HG02973 (cell line): ENCODE measurements around the gene CD70.
"Not testable (repeated sequence)": the region's sequence is repeated elsewhere in the genome, so short reads cannot be mapped to it uniquely, and the experiment has no call there.

Experiments used
- ATAC-seq: cut with Tn5 transposase; IDR thresholded peaks from one replicate; pipeline ENCODE4 v1.9.1; 2021; ENCODE audit warnings: moderate library complexity; ENCODE audit not compliant: unreplicated experiment

The CD70 gene, protein sequence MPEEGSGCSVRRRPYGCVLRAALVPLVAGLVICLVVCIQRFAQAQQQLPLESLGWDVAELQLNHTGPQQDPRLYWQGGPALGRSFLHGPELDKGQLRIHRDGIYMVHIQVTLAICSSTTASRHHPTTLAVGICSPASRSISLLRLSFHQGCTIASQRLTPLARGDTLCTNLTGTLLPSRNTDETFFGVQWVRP

DNA sequence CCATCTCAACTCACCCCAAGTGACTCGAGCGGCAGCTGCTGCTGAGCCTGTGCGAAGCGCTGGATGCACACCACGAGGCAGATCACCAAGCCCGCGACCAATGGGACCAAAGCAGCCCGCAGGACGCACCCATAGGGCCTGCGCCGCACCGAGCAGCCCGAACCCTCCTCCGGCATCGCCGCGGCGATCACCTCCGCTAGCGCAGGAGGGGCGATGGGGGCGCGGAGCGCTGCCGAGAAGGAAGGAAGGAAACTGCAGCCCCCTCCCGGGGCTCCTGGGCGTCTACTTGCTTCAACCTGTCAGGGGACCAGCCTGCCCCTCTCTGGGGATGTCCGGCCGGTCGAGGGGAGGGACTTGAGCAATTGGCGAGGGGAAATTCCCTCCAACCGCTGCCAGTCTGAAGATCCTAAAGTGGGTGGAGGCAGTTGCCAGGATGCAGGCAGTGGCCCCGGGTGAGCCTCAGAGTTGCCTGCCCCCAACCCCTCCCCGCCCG, at the start of gene CD70:
Gene CD70, minus strand, starts transcription at position 324 of the 493 bp plus-strand sequence. Its CDS starts 148 bp downstream, at position 176.
- ATAC-seq, result peak; percentile 45

DNA sequence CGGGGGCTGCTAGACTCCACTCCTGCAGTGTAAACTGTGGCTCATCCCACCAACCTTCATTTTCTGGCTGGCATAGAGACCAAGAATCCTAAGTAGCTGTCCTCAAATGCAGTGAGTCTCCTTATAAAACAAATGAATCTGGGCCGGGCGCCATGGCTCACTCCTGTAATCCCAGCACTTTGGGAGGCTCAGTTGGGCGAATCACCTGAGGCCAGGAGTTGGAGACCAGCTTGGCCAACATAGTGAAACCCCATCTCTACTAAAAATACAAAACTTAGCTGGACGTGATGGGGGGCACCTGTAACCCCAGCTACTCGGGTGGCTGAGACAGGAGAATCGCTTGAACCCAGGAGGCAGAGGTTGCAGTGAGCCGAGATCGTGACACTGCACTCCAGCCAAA, 49.4 kb upstream of the CD70 start:
- ATAC-seq, result not testable (repeated sequence)

DNA sequence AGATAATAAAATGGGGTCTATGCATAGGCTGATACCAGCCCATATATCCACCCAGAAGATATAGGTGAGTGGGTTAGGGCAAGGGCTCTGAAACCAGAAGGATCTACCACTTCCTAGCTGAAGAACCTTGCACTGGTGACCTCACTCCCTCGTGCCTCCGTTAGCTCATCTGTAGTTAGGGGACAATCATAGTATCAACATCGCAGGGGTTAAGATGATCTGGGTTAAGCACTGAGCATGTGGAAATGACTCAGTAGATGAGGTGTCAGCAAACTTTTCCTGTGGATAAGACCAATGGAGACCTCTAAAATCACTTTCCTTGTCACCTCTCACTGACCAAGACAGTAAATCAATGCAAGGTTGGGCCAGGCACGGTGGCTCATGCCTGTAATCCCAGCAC, 48.5 kb upstream of the CD70 start:
- ATAC-seq, result no peak

DNA sequence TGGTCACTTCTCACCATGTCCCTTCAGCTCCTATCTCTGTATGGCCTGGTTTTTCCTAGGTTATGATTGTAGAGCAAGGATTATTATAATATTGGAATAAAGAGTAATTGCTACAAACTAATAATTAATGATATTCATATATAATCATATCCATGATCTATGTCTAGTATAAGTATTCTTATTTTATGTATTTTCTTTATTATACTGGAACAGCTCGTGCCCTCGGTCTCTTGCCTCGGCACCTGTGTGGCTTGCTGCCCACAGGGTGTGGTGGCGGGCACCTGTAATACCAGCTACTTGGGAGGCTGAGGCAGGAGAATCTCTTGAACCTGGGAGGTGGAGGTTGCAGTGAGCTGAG, 42.5 kb upstream of the CD70 start:
- ATAC-seq, result not testable (repeated sequence)

DNA sequence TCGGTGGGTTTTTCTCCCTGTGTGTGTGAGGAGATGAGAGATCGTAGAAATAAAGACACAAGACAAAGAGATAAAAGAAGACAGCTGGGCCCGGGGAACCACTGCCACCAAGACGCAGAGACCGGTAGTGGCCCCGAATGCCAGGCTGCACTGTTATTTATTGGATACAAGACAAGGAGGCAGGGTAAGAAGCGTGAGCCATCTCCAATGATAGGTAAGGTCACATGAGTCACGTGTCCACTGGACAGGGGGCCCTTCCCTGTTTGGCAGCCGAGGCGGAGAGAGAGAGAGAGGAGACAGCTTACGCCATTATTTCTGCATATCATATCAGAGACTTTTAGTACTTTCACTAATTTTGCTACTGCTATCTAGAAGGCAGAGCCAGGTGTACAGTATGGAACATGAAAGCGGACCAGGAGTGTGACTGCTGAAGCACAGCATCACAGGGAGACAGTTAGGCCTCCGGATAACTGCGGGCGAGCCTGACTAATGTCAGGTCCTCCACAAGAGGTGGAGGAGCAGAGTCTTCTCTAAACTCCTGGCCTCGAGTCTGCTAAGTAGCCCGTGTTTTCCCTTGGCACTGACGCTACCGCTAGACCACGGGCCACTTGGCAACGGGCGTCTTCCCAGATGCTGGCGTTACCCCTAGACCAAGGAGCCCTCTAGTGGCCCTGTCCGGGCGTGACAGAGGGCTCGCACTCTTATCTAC, 42.0 kb upstream of the CD70 start:
- not testable (repeated sequence) for ATAC-seq

DNA sequence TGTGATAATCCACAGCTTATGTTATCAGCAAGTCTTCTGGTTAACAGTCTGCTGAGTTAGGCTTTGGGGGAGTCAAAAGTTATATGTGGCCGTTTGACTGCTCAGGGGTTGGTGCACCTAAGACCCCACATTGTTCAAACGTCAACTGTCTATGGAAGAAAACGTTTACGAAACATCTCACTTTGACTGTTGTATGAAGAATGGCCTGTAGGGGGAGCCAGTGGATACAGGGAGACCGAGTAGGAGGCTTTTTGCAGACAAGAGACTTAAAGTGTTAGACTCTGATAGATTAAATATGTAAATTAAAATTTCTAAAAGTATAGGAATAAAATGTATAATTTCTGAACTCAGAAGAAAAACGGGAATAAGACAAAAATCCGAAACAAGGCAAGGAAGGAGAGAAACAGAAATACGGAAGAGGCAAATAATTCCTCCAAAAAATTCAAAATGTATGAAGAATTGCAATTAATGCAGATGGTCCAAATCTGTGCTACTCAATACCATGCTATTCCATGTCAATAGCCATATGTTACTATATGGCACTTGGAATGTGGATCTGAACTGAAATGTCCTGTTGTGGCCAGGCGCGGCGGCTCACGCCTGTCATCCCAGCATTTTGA, 41.2 kb upstream of the CD70 start:
- no peak for ATAC-seq

DNA sequence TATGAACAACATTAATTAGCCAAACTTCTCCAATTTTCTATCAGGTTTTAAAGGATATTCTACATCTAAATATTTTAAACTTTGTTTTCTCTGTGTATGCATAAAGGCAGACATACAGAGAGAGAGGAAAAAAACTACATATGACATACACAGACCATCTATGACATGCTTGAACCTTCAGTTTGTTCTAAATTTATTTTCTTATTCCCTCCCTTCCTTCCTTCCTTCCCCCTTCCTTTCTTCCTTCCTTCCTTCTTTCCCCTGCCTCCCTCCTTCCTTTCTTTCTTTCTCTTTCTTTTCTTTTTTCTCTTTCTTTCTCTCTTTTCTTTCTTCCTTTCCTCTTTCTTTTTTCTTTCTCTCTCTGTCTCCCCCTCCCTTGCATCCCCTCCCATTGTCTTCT, 35.8 kb upstream of the CD70 start:
- ATAC-seq, result no peak

DNA sequence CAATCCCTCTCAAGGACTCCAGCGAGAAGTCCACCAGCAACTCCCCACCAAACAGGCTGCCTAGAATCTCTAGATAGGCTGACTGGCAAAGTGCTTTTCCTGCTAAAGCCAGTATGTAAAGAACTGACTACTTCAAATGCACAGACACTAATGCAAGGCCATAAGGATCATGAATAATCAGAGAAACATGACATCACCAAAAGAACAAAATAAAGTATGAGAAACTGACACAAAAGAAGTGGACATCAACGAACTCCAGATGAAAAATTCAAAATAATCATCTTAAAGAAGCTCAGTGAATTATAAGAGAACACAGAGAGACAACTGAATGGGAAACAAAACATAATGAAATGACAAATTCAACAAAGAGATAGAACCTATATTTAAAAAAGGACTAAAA, 26.4 kb upstream of the CD70 start:
- ATAC-seq, result no peak

DNA sequence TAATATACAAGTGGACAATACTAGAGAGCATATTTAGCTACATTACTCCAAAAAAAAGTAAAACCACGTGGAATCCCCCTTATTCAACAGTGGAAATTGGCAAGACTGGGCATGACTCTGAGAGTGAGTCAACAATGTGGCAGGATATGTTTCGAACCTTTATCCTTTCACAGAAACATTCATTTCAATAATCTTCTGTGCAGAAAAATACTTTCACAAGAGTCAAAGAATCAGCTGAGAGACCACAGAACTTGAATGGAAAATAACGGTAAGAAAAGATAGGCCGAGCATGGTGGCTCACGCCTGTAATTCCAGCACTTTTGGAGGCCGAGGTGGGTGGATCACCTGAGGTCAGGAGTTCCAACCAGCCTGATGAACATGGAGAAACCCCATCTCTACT, 25.1 kb upstream of the CD70 start:
- no peak for ATAC-seq

DNA sequence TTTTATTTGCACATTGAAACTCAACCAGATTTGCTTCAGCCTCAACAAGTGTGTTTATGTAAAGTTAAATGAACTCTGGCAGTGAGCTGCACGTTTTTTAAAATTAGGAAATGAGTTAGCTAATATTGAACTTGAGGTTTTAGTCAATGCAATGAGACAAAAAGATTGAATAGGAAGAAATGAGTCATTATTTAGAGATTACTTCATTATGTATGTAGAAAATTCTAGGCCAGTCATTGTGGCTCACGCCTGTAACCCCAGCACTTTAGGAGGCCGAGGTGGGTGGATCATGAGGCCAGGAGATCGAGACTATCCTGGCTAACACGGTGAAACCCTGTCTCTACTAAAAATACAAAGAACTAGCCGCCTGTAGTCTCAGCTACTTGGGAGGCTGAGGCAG, 22.8 kb upstream of the CD70 start:
- ATAC-seq, result no peak

DNA sequence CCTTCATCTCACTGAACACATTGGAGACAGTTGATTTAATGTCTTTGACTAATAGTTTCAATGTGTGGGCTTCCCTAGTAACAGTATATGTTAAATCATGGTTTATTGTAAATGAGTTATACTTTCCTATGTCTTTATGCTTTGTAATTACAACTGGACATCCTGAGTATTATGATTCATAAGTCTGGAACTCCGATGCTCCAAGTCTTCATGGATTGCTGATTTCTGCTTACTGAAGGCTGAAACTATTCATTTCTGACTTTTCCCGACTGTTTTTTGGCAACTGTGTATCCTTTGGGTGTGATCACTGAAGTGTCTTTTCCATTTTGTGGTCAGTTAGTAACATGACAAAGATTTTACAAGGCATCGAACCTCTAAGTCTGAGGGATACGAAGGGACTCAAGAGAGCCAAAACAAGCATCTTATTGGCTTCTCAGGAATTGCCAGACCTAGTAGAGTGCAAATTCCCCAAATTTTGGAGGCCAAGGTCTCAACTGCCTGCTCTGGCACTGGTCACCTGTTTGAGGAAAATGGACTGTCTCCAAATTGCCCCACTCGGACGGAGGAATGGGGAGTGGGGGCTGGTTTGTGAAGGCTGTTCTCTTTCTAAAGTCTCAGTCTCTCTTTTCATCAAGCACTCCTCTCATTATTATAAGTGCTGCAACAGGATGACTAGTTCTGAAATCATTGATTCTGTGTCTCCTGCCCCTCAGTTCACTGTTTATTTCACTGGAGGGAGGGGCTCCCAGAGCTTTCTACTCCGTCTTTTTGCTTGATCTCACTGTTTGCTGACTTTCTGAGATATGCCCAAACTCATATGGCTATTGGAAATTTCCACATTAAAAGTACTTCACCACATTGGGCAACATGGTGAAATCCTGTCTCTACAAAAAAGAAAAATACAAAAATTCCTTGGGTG, 20.2 kb upstream of the CD70 start:
- ATAC-seq, result no peak

DNA sequence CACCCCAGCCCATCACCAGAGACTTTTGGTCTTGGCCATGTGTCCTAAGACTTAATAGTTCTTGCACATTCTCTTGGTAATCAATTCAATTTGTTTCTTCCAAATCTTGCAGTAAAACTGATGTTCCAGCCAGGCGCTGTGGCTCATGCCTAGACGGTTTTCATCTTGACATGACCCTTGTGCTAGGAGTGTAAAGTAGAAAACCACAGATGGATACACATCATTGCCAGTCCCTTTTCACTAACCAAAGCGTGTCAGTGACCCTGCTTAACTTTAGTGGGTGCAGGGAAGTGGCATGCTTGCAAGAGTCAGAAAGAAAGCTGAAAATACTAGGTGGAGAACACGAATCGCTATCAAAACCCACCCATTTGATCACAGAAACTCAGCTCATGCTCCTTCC, 18.0 kb upstream of the CD70 start:
- ATAC-seq, result no peak

DNA sequence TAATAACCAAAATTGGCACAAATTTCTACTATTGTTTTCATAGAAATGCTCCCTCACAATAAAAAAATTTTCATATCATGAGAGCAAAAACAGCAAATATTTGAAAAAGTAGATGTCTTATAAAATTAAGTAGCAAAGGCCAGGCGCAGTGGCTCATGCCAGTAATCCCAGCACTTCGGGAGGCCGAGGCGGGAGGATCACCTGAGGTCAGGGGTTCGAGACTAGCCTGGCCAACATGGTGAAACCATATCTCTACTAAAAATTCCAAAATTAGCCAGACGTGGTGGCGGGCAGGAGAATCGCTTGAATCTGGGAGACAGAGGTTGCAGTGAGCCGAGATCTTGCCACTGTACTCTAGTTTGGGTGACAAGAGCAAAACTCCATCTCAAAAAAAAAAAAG, 17.2 kb upstream of the CD70 start:
- not testable (repeated sequence) for ATAC-seq

DNA sequence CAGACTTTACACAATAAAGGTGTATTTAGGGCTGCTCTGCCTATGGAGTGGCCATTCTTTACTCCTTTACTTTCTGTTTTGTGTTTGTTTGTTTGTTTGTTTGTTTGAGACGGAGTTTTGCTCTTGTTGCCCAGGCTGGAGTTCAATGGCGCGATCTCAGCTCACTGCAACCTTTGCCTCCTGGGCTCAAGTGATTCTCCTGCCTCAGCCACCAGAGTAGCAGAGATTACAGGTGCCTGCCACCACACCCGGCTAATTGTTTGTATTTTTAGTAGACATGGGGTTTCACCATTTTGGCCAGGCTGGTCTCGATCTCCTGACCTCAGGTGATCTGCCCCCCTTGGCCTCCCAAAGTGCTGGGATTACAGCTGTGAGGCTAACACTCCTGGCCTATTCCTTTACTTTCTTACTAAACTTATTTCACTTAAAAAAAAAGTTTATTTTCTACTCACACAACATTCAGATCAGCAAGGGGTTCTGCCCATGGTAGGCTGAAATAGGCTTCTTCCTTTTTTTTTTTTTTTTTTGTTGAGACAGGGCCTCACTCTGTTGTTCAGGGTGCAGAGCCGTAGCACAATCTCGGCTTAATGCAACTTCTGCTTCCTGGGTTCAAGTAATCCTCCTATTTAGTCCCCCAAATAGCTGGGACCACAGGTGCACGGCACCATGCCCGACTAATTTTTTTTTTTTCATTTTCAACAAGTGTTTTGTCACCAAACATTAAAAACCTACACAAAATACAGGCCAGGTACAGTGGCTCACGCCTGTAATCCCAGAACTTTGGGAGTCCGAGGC, 15.5 kb upstream of the CD70 start:
- not testable (repeated sequence) for ATAC-seq

DNA sequence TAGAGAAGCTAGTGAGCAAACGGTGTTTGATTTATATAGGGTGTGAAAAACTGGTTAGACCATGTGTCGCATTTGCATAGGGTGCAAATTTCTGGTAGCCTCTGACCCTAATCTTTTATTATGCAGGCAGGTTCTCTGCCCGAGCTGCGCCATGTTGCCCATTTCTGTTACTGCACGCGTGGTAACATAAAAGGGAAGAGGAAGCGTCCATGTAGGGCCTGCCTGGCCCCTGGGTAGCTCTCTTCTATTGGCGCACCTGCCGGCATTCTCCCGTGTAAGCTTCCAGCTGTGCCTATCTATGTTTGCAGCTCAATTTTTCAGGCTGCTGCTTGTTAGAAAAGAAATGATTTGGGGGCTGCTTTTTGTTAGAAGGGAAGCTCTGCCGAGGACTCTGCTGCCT, 14.0 kb upstream of the CD70 start:
- ATAC-seq, result no peak

DNA sequence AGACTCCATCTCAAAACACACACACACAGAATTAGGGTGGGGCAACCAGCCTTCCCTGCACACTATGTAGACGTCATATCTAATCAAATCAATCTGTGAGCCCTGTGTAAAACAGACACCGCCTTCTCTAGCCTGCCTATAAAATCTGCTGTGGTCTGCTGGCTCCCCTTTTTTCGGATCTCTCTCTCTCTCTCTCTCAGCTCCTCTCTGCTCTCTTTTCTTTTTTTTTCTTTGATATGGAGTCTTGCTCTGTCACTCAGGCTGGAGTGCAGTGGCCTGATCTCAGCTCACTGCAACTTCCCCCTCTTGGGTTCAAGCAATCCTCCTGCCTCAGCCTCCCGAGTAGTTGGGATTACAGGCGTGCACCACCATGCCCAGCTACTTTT, 11.8 kb upstream of the CD70 start:
- no peak for ATAC-seq

DNA sequence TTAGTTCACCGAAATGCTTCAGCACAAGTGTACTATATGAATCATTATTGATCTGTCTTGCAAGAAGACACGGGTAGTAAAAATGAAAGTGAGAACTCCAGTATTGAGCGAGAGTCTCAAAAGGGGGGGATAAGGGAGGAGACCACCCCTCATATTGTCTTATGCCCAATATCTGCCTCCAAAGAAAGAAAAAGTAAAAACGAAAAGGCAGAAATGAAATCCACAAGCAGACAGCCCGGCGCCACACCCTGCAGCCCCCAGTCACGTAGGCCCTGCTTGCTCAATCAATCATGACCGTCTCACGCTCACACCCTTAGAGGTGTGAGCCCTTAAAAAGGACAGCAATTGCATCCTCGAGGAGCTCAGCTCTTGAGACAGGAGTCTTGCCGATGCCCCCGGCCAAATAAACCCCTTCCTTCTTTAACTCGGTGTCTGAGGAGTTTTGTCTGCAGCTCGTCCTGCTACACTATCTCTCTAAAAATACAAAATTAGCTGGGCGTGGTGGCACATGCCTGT, 10.6 kb upstream of the CD70 start:
- peak; percentile 69 for ATAC-seq

DNA sequence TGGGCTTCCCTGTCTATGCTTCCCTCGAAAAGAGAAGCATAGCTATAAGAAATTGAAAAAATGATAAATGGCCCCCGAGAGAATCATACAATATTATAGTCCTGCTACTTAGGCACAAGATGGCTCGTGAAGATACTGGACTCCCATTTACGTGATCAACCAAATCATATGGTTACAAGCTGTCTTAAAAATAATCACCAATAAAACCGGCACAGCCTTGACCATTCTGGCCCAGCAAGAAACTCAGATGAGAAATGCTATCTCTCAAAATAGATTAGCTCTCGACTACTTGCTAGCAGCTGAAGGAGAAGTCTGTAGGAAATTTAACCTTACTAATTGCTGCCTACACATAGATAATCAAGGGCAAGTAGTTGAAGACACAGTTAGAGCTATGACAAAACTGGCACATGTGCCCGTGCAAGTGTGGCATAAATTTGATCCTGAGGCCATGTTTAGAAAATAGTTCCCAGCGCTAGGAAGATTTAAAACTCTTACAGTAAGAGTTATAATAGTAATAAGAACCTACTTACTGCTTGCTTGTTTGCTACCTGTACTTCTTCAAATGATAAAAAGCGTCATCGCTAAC, 10.1 kb upstream of the CD70 start:
- ATAC-seq, result not testable (repeated sequence)

DNA sequence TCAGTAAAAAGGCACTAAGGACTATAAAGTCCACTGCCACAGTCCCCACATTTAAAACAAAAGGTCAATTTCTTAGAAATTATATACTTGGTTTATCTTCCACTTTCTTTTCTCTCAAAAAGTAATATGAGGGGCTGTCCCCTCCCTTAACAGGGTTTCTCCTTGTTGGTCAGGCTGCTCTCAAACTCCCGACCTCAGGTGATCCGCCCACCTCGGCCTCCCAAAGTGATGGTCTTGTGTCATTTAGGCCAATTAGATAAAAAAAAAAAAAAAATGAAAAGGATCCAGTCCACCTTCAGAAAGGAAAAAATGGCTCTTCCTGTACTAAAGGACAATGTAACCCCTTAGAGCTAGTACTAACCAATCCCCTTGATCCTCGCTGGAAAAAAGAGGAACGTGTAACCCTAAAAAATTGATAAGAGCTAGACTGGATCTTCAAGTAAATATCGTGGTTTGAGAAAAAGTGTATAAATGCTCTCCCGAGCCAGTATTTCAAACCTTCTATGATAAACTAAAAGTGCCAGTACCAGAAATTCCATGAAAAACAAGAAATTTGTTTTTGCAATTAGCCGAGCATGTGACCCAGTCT, 9.0 kb upstream of the CD70 start:
- no peak for ATAC-seq
